HUES48 (cell line): ENCODE measurements around the gene IFNA4.
"Not testable (repeated sequence)": the region's sequence is repeated elsewhere in the genome, so short reads cannot be mapped to it uniquely, and the experiment has no call there.

Experiments
- H3K27ac ChIP-seq: one replicate; pipeline ENCODE4 v1.7.0; 2013; ENCODE audit warnings: low read depth, low read length, inconsistent platforms
- H3K27me3 ChIP-seq: 2 replicates; pipeline ENCODE4 v1.6.1; 2013; ENCODE audit warnings: mild to moderate bottlenecking, low read length; ENCODE audit not compliant: control insufficient read depth, insufficient read depth
- H3K36me3 ChIP-seq: 2 replicates; pipeline ENCODE4 v1.6.1; 2013; ENCODE audit warnings: low read length; ENCODE audit not compliant: control insufficient read depth, insufficient read depth
- H3K4me1 ChIP-seq: 2 replicates; pipeline ENCODE4 v1.6.1; 2013; ENCODE audit warnings: mild to moderate bottlenecking, low read length; ENCODE audit not compliant: control insufficient read depth, insufficient read depth
- H3K4me3 ChIP-seq: 2 replicates; pipeline ENCODE4 v1.5.1; 2013; ENCODE audit warnings: mild to moderate bottlenecking, low read depth, low read length
- H3K9ac ChIP-seq: 2 replicates; pipeline ENCODE4 v1.6.1; 2013; ENCODE audit warnings: mild to moderate bottlenecking, low read depth, low read length, moderate library complexity
- H3K9me3 ChIP-seq: 2 replicates; pipeline ENCODE4 v1.6.1; 2013; ENCODE audit warnings: low read length; ENCODE audit not compliant: control insufficient read depth, insufficient read depth

IFNA4 gene

DNA sequence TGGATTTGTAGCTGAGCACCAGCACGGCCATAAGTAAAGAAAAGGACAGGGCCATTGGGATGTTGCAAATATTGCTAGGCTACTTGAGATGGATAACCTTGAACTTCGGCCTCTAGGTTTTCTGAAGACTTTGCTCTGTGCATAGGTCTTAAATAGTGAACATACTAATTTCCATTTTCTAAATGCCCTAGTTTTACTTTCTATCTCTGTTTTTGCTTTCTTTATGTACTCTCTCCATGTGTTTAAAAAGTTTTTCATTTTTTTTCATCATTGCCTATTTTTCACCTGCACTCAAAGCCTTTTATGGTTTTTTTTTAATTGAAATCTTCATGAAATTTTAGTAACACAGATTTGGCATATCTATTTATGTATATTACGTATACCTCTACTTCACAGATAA lies 19.7 kb upstream of the IFNA4 start, which contains the start of gene IFNA10:
IFNA10 (minus strand) TSS at position 101 of the 400 bp plus-strand sequence; CDS start at position 55, 46 bp downstream.
- H3K4me3 ChIP-seq, H3K36me3 ChIP-seq, H3K4me1 ChIP-seq, H3K27ac ChIP-seq, H3K27me3 ChIP-seq, H3K9me3 ChIP-seq, H3K9ac ChIP-seq: not testable (repeated sequence)

DNA sequence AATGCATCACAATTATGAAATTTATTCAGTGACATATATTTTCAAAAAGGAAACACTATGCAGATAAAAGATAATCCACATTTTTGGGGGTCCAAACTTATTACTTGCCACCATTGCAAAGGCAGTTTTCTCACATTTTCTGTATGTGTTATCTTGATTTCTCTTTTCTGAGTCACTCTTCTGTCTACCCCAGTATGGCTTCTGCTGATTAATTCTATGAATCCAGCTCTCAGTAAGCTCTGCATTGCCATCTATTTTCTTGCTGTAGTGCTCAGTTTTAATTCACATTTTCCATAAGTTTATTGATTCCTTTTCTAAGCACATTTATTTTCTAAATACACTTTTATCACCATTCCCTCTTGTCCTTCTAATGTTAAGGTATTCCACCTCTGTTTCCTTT lies 17.8 kb upstream of the IFNA4 start:
- Histone ChIP-seq H3K36me3 (no peaks in the 10 kb centered on the region), H3K4me1 (no peaks in the 10 kb centered on the region), H3K9ac (no peak overlapping the region), H3K27ac (no peak overlapping the region), H3K9me3 (no peaks in the 10 kb centered on the region), H3K4me3 (no peak overlapping the region), H3K27me3 (no peaks in the 10 kb centered on the region)

DNA sequence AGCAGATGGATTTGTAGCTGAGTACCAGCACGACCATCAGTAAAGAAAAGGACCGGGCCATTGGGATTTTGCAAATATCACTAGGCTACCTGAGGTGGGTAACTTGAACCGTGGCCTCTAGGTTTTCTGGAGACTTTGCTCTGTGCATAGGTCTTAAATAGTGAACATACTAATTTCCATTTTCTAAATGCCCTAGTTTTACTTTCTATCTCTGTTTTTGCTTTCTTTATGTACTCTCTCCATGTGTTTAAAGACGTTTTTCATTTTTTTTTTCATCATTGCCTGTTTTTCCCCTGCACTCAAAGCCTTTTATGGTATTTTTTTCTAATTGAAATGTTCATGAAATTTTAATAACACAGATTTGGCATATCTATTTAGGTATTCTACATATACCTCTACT lies 14.7 kb upstream of the IFNA4 start, which contains the start of gene IFNA7:
IFNA7 (minus strand) TSS at position 101 of the 400 bp plus-strand sequence; CDS start at position 61, 40 bp downstream.
- not testable (repeated sequence) for H3K4me3 ChIP-seq, H3K27me3 ChIP-seq, H3K4me1 ChIP-seq, H3K9me3 ChIP-seq, H3K9ac ChIP-seq, H3K27ac ChIP-seq, H3K36me3 ChIP-seq

DNA sequence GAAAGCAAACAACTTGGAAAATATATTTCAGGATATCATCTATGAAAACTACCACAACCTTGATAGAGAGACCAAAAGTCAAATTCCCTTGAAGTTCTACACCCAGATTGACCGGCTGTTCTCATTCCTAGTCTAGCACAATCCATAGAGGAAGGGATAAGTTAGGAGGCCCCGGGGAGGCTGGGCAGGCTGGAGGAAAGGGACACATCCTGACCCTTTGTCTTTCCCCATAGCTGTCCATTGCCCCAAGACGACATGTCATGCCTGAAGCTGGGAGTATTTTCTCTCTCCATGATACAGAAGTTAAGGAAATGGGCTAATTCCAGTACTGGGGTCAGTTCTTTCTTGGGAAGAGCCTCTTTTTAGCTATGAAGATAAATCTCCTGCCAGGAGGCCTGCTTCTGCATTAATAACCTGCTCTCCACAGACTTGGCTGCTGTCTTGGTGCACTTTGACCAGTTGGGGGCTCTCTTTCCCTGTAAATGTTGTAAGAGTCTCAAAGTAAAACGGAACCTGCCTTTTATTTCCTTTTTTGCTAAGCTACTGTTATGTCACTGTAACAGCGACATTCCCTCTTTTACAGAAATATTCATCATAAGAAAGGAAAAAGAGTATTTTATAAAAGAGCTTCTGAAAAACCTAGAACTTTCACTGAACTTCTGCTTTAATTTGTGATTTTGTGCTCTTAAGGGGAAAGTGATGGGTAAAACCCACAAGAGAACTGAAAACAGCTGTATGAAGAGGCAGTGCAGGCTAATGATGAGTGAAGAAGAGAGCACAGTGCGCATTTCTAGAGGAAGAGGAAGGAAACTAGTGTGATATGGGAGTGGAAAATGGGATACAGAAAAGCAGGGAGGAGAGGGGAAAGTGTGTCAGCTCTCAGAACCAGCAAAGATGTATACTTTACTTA lies 7.7 kb upstream of the IFNA4 start:
- H3K4me1 ChIP-seq, H3K4me3 ChIP-seq, H3K9ac ChIP-seq, H3K27ac ChIP-seq, H3K27me3 ChIP-seq, H3K36me3 ChIP-seq, H3K9me3 ChIP-seq: not testable (repeated sequence)

DNA sequence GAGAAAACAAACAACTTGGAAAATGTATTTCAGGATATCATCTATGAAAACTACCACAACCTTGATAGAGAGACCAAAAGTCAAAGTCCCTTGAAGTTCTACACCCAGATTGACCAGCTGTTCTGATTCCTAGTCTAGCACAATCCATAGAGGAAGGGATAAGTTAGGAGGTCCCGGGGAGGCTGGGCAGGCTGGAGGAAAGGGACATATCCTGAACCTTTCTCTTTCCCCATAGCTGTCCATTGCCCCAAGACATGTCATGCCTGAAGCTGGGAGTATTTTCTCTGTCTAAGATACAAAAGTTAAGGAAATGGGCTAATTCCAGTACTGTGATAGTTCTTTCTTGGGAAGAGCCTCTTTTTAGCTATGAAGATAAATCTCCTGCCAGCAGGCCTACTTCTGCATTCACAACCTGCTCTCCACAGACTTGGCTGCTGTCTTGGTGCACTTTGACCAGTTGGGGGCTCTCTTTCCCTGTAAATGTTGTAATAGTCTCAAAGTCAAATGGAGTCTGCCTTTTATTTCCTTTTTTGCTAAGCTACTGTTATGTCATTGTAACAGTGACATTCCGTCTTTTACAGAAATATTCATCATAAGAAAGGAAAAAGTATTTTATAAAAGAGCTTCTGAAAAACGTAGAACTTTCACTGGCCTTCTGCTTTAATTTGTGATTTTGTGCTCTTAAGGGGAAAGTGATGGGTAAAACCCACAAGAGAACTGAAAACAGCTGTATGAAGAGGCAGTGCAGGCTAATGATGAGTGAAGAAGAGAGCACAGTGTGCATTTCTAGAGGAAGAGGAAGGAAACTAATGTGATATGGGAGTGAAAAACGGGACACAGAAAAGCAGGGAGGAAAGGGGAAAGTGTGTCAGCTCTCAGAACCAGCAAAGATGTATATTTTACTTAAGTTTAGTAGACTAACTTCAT lies 4.3 kb downstream of the IFNA4 start:
- not testable (repeated sequence) for H3K9ac ChIP-seq, H3K27ac ChIP-seq, H3K9me3 ChIP-seq, H3K27me3 ChIP-seq, H3K4me3 ChIP-seq, H3K36me3 ChIP-seq, H3K4me1 ChIP-seq

DNA sequence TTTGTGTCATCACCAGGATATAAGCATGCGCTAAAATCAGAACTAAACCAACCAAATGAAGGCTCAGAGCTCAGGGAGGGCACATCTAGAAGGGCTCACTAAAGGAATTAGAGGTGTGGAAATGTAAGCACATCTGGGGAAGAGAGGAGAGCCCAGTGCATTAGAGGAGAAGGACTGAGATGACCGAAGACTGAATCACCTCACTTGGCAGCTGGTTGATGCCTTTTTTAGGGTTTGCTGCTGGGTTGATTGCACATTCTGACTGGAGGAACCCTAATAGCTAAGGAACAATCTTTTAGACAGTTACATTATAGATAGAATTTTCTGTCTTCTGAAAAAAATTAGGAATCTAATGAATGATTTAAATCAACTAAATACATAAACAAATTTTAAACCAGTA lies 12.7 kb downstream of the IFNA4 start:
- Histone ChIP-seq H3K36me3 (no peaks in the 10 kb centered on the region), H3K9ac (no peak overlapping the region), H3K4me1 (no peaks in the 10 kb centered on the region), H3K4me3 (no peak overlapping the region), H3K27me3 (no peaks in the 10 kb centered on the region), H3K27ac (no peak overlapping the region), H3K9me3 (no peaks in the 10 kb centered on the region)

DNA sequence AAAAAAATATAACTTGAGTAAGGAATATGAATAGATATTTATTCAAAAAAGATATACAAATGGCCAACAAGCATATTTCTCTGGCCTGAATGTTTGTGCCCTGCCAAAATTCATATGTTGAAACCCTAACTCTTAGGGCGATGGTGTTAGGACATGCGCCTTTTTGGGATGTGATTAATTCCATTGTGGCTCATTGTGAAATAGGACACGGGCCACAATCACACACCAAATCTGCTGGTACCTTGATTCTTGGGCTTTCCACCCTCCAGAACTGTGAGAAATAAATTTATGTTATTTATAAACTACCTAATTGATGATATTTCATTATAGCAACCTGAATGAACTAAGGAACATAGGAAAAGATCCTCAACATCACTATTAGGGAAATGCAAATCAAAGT lies 15.2 kb downstream of the IFNA4 start:
- no peaks in the 10 kb centered on the region for H3K36me3 ChIP-seq
- H3K4me1 ChIP-seq: no peaks in the 10 kb centered on the region
- H3K4me3 ChIP-seq: no peak overlapping the region
- no peak overlapping the region for H3K9ac ChIP-seq
- no peaks in the 10 kb centered on the region for H3K27me3 ChIP-seq
- no peak overlapping the region for H3K27ac ChIP-seq
- no peaks in the 10 kb centered on the region for H3K9me3 ChIP-seq

DNA sequence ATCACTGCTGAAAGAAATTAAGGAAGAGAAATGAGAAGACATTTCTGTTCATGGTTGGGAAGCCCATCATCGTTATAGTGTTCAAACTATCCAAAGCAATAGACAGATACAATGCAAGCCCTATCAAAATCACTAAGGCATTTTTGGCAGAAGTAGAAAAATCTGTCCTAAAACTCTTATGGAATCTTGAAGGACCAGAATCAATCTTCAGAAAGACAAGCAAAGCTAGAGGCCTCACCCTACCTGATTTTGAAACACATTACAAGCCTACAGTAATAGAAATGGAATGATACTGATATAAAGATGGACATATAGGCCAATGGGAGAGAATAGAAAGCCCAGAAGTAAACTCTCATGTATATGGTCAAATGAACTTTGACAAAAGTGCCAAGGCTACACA lies 16.0 kb downstream of the IFNA4 start:
- H3K27ac ChIP-seq: no peak overlapping the region
- H3K9ac ChIP-seq: no peak overlapping the region
- H3K36me3 ChIP-seq: no peaks in the 10 kb centered on the region
- no peaks in the 10 kb centered on the region for H3K27me3 ChIP-seq
- no peak overlapping the region for H3K4me3 ChIP-seq
- no peaks in the 10 kb centered on the region for H3K4me1 ChIP-seq
- H3K9me3 ChIP-seq: no peaks in the 10 kb centered on the region

DNA sequence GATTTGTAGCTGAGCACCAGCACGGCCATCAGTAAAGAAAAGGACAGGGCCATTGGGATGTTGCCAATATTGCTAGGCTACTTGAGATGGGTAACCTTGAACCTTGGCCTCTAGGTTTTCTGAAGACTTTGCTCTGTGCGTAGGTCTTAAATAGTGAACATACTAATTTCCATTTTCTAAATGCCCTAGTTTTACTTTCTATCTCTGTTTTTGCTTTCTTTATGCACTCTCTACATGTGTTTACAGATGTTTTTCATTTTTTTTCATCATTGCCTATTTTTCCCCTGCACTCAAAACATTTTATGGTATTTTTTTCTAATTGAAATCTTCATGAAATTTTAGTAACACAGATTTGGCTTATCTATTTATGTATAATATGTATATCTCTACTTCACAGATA lies 20.8 kb downstream of the IFNA4 start, which contains the start of gene IFNA21:
IFNA21 (minus strand) TSS at position 101 of the 400 bp plus-strand sequence; CDS start at position 53, 48 bp downstream.
- H3K4me1 ChIP-seq, H3K9ac ChIP-seq, H3K27ac ChIP-seq, H3K36me3 ChIP-seq, H3K4me3 ChIP-seq, H3K27me3 ChIP-seq, H3K9me3 ChIP-seq: not testable (repeated sequence)

DNA sequence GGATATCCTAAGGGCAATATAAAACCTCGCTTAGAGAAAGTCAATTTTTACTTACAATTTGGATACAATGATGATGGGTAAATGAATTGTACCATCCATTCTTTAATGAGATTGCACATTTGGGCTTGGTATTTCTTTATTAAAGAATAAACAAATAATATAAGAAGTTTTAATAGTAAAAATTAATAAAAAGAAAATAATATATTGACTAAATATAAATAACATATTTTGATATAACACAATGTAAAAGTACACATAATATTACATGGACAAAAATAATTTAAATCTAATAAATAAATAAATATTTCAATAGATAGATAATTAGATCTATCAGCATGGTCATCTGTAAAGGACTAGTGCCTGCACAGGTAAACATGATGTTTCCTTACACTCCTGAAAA lies 21.9 kb downstream of the IFNA4 start:
- Histone ChIP-seq H3K27me3 (no peaks in the 10 kb centered on the region), H3K27ac (no peak overlapping the region), H3K9me3 (no peaks in the 10 kb centered on the region), H3K4me1 (no peaks in the 10 kb centered on the region), H3K9ac (no peak overlapping the region), H3K36me3 (no peaks in the 10 kb centered on the region), H3K4me3 (no peak overlapping the region)

DNA sequence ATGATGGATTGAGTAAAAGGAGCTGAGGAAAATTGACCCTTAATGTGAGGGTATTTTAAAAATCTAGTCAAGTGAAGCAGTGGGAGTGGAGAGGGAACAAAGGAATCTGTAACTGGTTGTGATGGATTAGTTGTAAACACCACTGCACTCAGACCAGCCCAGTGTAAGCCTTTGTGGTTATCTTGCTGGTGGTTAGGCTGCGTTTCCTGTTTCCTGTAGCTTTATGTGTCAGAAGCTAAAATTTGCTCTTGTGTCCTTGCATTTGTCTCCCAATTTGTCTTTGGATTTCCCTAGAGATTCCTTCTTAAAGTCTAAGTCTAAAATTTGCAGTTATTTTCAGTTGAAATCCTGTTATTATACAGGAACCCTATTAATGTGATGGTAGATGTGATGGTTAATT lies 27.2 kb downstream of the IFNA4 start:
- Histone ChIP-seq H3K27ac (no peak overlapping the region), H3K9me3 (no peaks in the 10 kb centered on the region), H3K4me3 (no peak overlapping the region), H3K36me3 (no peaks in the 10 kb centered on the region), H3K9ac (no peak overlapping the region), H3K4me1 (no peaks in the 10 kb centered on the region), H3K27me3 (no peaks in the 10 kb centered on the region)
